MM.1S (cell line): Measurements from ENCODE around the gene FOXL3.

ENCODE experiments used
- DNase-seq: peaks from one replicate; pipeline ENCODE4 v3.0.0-alpha.2; 2015
- H2AFZ ChIP-seq: fragments of 300-600 bp; sonication (generic); 2 replicates; pipeline ENCODE4 v1.6.0; 2016; ENCODE audit warnings: antibody characterized with exemption, low read length
- H3F3A ChIP-seq: fragments of 300-600 bp; sonication (generic); 2 replicates; pipeline ENCODE4 v1.6.1; 2016; ENCODE audit warnings: mild to moderate bottlenecking, antibody characterized with exemption, low read length, moderate library complexity, mixed read lengths; ENCODE audit not compliant: insufficient read depth
- H3K27ac ChIP-seq: fragments of 300-600 bp; sonication (generic); 2 replicates; pipeline ENCODE4 v1.5.1; 2016; ENCODE audit warnings: mild to moderate bottlenecking, low read length
- H3K27me3 ChIP-seq: fragments of 300-600 bp; sonication (generic); replicated peaks from 2 replicates; pipeline ENCODE4 v1.6.0; 2016; ENCODE audit warnings: low read length; ENCODE audit not compliant: insufficient read depth
- H3K36me3 ChIP-seq: fragments of 300-600 bp; sonication (generic); replicated peaks from 2 replicates; pipeline ENCODE4 v1.6.1; 2016; ENCODE audit warnings: mild to moderate bottlenecking, low read length, mixed read lengths; ENCODE audit not compliant: insufficient read depth
- H3K4me1 ChIP-seq: fragments of 300-600 bp; sonication (generic); 2 replicates; pipeline ENCODE4 v1.6.1; 2016; ENCODE audit warnings: low read length, mixed read lengths
- H3K4me2 ChIP-seq: fragments of 300-600 bp; sonication (generic); 2 replicates; pipeline ENCODE4 v1.6.0; 2016; ENCODE audit warnings: low read depth, low read length
- H3K4me3 ChIP-seq: fragments of 300-600 bp; sonication (generic); 2 replicates; pipeline ENCODE4 v1.5.1; 2016; ENCODE audit warnings: low read length, mixed read lengths
- H3K79me2 ChIP-seq: fragments of 300-600 bp; sonication (generic); 2 replicates; pipeline ENCODE4 v1.6.1; 2016; ENCODE audit warnings: mixed run types, low read length, mixed read lengths
- H3K9ac ChIP-seq: fragments of 300-600 bp; sonication (generic); 2 replicates; pipeline ENCODE4 v1.6.1; 2016; ENCODE audit warnings: low read length, mixed read lengths
- H3K9me2 ChIP-seq: fragments of 300-600 bp; sonication (generic); replicated peaks from 2 replicates; pipeline ENCODE4 v1.6.1; 2016; ENCODE audit warnings: mild to moderate bottlenecking, low read length, mixed read lengths; ENCODE audit not compliant: insufficient read depth
- H3K9me3 ChIP-seq: fragments of 300-600 bp; sonication (generic); replicated peaks from 2 replicates; pipeline ENCODE4 v1.6.1; 2016; ENCODE audit warnings: mild to moderate bottlenecking, low read length, mixed read lengths; ENCODE audit not compliant: insufficient read depth
- H4K20me1 ChIP-seq: fragments of 300-600 bp; sonication (generic); 2 replicates; pipeline ENCODE4 v1.6.1; 2016; ENCODE audit warnings: mild to moderate bottlenecking, low read length, moderate library complexity, mixed read lengths; ENCODE audit not compliant: insufficient read depth
- EZH2 ChIP-seq: fragments of 300-600 bp; sonication (generic); optimal IDR thresholded peaks from 2 replicates; pipeline ENCODE3; 2017; ENCODE audit warnings: low read depth, mild to moderate bottlenecking, antibody characterized with exemption, low read length, mixed read lengths
- EZH2phosphoT487 ChIP-seq: fragments of 300-600 bp; sonication (generic); IDR thresholded peaks from 2 replicates; pipeline ENCODE4 v1.6.1; 2018; ENCODE audit warnings: antibody characterized with exemption, low read length
- TF ChIP-seq, protein P1 (sequence below): fragments of 300-600 bp; sonication (generic); IDR thresholded peaks from 2 replicates; pipeline ENCODE4 v1.5.1; 2016; ENCODE audit warnings: antibody characterized with exemption, low read length, mixed read lengths

Gene FOXL3

DNA sequence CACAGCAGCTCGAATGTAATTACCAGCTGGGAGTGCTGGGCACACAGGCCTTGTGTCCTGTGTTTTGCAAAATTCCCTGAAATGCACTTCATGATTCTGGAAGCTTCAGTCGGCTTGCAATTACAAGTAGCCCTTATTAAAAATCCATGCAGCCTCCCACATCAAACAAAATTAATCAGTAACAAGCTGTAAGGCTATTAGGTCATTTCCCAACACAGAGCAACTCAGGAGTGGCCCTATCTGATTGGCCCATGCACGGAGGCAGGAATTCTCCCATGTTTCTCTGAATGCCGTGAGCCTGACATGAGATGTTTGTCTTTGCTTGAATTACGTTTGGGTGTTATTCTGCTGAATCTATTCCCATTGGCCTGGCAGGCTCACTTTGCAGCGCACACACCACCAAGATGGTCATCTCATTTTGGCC, 36.9 kb downstream of the FOXL3 start:
- no peaks in the 10 kb centered on the region for H3K9me3 ChIP-seq
- H3K4me3 ChIP-seq: no peak overlapping the region
- no peak overlapping the region for H3K4me2 ChIP-seq
- H3K36me3 ChIP-seq: no peaks in the 10 kb centered on the region
- no peak for DNase-seq
- no peak overlapping the region for H3K27ac ChIP-seq
- no peaks in the 10 kb centered on the region for H3K4me1 ChIP-seq
- H4K20me1 ChIP-seq: no peaks in the 10 kb centered on the region
- H3K27me3 ChIP-seq: peaks cover 4% of the 10 kb centered on the region; the same call in 1 of the 2 replicates
- no peaks in the 10 kb centered on the region for H3F3A ChIP-seq
- TF ChIP-seq EZH2 (no peak), EZH2phosphoT487 (no peak)
- TF ChIP-seq, protein P1, sequence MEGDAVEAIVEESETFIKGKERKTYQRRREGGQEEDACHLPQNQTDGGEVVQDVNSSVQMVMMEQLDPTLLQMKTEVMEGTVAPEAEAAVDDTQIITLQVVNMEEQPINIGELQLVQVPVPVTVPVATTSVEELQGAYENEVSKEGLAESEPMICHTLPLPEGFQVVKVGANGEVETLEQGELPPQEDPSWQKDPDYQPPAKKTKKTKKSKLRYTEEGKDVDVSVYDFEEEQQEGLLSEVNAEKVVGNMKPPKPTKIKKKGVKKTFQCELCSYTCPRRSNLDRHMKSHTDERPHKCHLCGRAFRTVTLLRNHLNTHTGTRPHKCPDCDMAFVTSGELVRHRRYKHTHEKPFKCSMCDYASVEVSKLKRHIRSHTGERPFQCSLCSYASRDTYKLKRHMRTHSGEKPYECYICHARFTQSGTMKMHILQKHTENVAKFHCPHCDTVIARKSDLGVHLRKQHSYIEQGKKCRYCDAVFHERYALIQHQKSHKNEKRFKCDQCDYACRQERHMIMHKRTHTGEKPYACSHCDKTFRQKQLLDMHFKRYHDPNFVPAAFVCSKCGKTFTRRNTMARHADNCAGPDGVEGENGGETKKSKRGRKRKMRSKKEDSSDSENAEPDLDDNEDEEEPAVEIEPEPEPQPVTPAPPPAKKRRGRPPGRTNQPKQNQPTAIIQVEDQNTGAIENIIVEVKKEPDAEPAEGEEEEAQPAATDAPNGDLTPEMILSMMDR: no peak
- H3K9me2 ChIP-seq: no peaks in the 10 kb centered on the region
- H3K9ac ChIP-seq: no peak overlapping the region
- no peak overlapping the region for H2AFZ ChIP-seq
- no peaks in the 10 kb centered on the region for H3K79me2 ChIP-seq

DNA sequence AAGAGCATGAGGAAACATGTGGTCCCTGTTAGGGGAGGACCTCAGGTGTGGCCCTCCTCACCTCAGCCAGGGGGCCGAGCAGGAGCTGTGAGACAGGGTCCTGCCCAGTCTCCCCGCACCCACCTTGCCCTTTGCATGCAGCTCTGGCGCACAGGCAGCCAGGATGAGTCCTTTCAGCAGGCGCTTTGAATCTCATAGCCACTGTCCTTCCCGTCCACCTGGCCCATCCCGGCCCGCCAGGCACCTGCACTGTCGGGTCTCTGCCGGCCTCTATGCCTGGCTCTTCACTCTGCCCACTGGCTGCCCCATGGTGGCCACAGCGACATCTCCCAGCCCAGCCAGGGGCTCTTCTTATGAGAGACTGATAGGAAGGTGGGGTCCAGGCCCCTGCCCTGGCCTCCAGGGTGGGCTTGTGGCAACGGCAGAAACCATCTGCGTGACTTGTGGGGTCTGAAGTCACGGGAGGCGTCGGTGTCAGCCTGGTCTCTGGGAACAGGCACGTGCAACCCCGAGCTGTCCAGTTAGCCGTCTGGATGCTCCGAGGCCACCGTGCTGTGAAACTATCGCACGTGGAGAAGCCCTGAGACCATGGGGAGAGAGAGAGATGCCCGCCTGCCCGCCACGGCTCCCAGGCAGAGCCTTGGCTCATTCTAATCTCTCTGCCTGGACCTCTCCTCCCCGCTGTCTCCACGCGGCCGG, 37.4 kb downstream of the FOXL3 start:
- H3K4me1 ChIP-seq: no peaks in the 10 kb centered on the region
- H3K4me2 ChIP-seq: no peak overlapping the region
- H3K27ac ChIP-seq: no peak overlapping the region

DNA sequence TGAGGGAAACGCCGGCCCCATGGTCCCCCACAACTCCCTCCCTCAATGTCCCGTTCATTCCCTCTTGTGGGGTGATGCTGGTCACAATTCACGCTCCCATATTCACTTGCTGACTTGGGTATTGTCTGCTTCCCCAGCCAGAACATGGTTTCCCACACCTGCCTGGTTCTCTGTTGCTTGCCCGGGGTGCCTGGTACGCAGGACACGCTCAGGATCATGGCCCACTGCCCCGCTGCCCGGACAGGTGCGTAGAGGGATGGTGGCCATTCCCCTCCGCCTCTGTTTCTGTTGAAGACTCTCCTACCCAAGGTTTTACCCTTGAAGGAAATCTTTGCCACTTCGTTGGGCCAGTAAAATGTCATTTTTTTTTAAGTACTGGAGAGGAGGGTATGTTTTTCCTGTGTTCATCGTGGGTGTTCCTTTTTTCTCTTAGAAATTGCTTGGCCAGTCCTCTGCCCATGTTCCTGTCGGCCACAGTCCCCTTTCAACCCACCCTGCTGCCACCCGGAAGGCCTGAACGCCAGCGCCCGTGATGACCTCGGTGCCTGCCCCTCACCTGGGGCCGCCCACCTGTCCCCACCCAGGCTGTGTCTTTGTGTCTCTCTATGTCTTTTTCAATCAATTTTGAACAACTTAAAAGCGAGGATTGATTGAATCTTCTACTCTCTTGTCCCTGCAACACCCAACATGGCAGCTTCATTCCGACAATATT, 38.2 kb downstream of the FOXL3 start:
- H3K4me3 ChIP-seq: no peak overlapping the region
- H3K36me3 ChIP-seq: no peaks in the 10 kb centered on the region
- H2AFZ ChIP-seq: no peak overlapping the region
- H3K4me2 ChIP-seq: no peak overlapping the region
- peaks cover 4% of the 10 kb centered on the region; the same call in 1 of the 2 replicates for H3K27me3 ChIP-seq
- H3K4me1 ChIP-seq: no peaks in the 10 kb centered on the region
- no peaks in the 10 kb centered on the region for H3F3A ChIP-seq
- DNase-seq: no peak
- H3K9me3 ChIP-seq: no peaks in the 10 kb centered on the region
- H3K79me2 ChIP-seq: no peaks in the 10 kb centered on the region
- H4K20me1 ChIP-seq: no peaks in the 10 kb centered on the region
- no peak overlapping the region for H3K27ac ChIP-seq
- TF ChIP-seq EZH2: no peak
- TF ChIP-seq, protein P1: no peak
- no peak for TF ChIP-seq EZH2phosphoT487
- H3K9ac ChIP-seq: no peak overlapping the region
- H3K9me2 ChIP-seq: no peaks in the 10 kb centered on the region

More for the DNA sequence above, 37.4 kb downstream of the FOXL3 start:
- no peaks in the 10 kb centered on the region for H3K9me2 ChIP-seq
- H3K36me3 ChIP-seq: no peaks in the 10 kb centered on the region
- H3K9me3 ChIP-seq: no peaks in the 10 kb centered on the region
- peaks cover 4% of the 10 kb centered on the region; the same call in 1 of the 2 replicates for H3K27me3 ChIP-seq
- H3K4me3 ChIP-seq: no peak overlapping the region
- H3K9ac ChIP-seq: no peak overlapping the region
- no peak for DNase-seq
- H2AFZ ChIP-seq: no peak overlapping the region
- H4K20me1 ChIP-seq: no peaks in the 10 kb centered on the region
- TF ChIP-seq, protein P1: no peak
- TF ChIP-seq EZH2 (no peak), EZH2phosphoT487 (no peak)
- H3K79me2 ChIP-seq: no peaks in the 10 kb centered on the region
- H3F3A ChIP-seq: no peaks in the 10 kb centered on the region
